Femur (tissue), 1 donor: ENCODE results near the gene PHIP.
A peak's percentile ranks its signal among the peaks of the same experiment; 100 is the strongest.
"Not testable (repeated sequence)": the region's sequence is repeated elsewhere in the genome, so short reads cannot be mapped to it uniquely, and the experiment has no call there.

Experiments
- DNase-seq: peaks from one replicate; pipeline ENCODE4 v3.0.0-alpha.2; 2017

PHIP gene

GRCh38 chr6:79078075-79078969 is at the start of gene PHIP:
TSS of gene PHIP (minus strand) at chr6:79078254. CDS start at chr6:79078068, 186 bp downstream.
- DNase-seq: peak; percentile 96

- DNase-seq: no peak
Measured at GRCh38 chr6:79127660-79128059, 49.6 kb upstream of the PHIP start.

GRCh38 chr6:79119217-79119616 is 41.2 kb upstream of the PHIP start:
- no peak for DNase-seq

GRCh38 chr6:79117752-79118151 is 39.7 kb upstream of the PHIP start:
- DNase-seq: no peak

- DNase-seq: no peak
Measured at GRCh38 chr6:79115553-79116182, 37.6 kb upstream of the PHIP start.

- DNase-seq: no peak
Measured at GRCh38 chr6:79111549-79111948, 33.5 kb upstream of the PHIP start.

GRCh38 chr6:79101164-79101563 is 23.1 kb upstream of the PHIP start:
- no peak for DNase-seq

GRCh38 chr6:79100304-79100703 is 22.2 kb upstream of the PHIP start:
- DNase-seq: no peak

- no peak for DNase-seq
Measured at GRCh38 chr6:79094938-79095337, 16.9 kb upstream of the PHIP start.

GRCh38 chr6:79091801-79092200 is 13.7 kb upstream of the PHIP start:
- not testable (repeated sequence) for DNase-seq

GRCh38 chr6:79089552-79090404 is 11.7 kb upstream of the PHIP start:
- DNase-seq: no peak

- DNase-seq: no peak
Measured at GRCh38 chr6:79084693-79085092, 6.6 kb upstream of the PHIP start.

GRCh38 chr6:79082304-79082703 is 4.2 kb upstream of the PHIP start:
- DNase-seq: no peak

- DNase-seq: no peak
Measured at GRCh38 chr6:79081663-79082062, 3.6 kb upstream of the PHIP start.

GRCh38 chr6:79079561-79080041 is 1.5 kb upstream of the PHIP start:
- no peak for DNase-seq

GRCh38 chr6:79077715-79078074 is 359 bp downstream of the PHIP start:
- DNase-seq: no peak

GRCh38 chr6:79076782-79077641 is 1.0 kb downstream of the PHIP start:
- DNase-seq: peak; percentile 94

GRCh38 chr6:79076160-79076559 is 1.9 kb downstream of the PHIP start:
- no peak for DNase-seq

GRCh38 chr6:79073888-79074287 is 4.2 kb downstream of the PHIP start:
- no peak for DNase-seq

- DNase-seq: no peak
Measured at GRCh38 chr6:79072640-79073181, 5.3 kb downstream of the PHIP start.

GRCh38 chr6:79071547-79071946 is 6.5 kb downstream of the PHIP start:
- no peak for DNase-seq
